C4-2B (cell line): ENCODE data around the gene RNU4-1.

Source experiments
- ZFX ChIP-seq: fragments of 450-650 bp; IDR thresholded peaks from 2 replicates; pipeline ENCODE4 v1.6.1; 2017
- TF ChIP-seq, protein P1 (sequence below): fragments of 450-650 bp; conservative IDR thresholded peaks from 2 replicates; pipeline ENCODE4 v1.5.1; 2017; ENCODE audit warnings: mild to moderate bottlenecking

DNA sequence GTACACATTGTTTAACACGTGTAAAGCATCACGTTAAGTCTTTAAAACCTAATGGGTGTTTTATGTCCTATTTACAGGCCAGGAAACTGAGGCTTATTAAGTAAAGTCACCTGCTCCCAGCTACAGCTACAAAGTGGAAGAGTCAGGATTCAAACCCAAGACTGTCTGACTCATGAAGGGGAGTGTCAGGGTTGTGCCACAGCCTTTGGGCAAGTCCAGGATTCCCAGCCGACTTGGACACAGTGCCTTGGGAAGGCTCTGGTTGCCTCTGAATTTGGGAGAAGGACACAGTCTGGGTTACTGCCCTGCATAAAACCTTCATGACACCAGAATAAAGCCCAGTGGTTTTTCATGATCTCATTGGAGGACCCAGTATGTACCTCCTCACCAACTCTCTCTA, 8.7 kb downstream of the RNU4-1 start:
- TF ChIP-seq, protein P1, sequence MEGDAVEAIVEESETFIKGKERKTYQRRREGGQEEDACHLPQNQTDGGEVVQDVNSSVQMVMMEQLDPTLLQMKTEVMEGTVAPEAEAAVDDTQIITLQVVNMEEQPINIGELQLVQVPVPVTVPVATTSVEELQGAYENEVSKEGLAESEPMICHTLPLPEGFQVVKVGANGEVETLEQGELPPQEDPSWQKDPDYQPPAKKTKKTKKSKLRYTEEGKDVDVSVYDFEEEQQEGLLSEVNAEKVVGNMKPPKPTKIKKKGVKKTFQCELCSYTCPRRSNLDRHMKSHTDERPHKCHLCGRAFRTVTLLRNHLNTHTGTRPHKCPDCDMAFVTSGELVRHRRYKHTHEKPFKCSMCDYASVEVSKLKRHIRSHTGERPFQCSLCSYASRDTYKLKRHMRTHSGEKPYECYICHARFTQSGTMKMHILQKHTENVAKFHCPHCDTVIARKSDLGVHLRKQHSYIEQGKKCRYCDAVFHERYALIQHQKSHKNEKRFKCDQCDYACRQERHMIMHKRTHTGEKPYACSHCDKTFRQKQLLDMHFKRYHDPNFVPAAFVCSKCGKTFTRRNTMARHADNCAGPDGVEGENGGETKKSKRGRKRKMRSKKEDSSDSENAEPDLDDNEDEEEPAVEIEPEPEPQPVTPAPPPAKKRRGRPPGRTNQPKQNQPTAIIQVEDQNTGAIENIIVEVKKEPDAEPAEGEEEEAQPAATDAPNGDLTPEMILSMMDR, result no peak
- TF ChIP-seq ZFX, result no peak
